ENCODE measurements around the gene CBLB.

Gene CBLB

GRCh38 chr3:105888621-105889579 lies 20.1 kb upstream of the CBLB start (continued):
- TF ChIP-seq ZNF529 (tag by site-specific recombination; IDR thresholded peaks at IDR 0.05; ENCODE audit: insufficient replicate concordance) = no peak

GRCh38 chr3:105885256-105885655 lies 16.4 kb upstream of the CBLB start:
- ChIA-PET CTCF (no interaction called here), POLR2A (no interaction called here)
- Histone ChIP-seq H3K4me3 (ENCODE audit: low read depth, low read length) (no peak overlapping the region), H3K27ac (ENCODE audit: extremely low read depth, low read depth, low read length) (no peak overlapping the region), H3K4me1 (ENCODE audit: control insufficient read depth, insufficient read depth, low read length) (no peaks in the 10 kb centered on the region), H3K9me3 (ENCODE audit: control insufficient read depth, insufficient read depth, low read depth, low read length) (no peaks in the 10 kb centered on the region), H3K36me3 (ENCODE audit: control insufficient read depth in 2 of 2, insufficient read depth in 1 of 2, low read length in 2 of 2) (no peaks in the 10 kb centered on the region)
- TF ChIP-seq TSHZ1 (tag by site-specific recombination; IDR thresholded peaks at IDR 0.05; ENCODE audit: borderline replicate concordance) (no peak), ZNF335 (tag by site-specific recombination; conservative IDR thresholded peaks at IDR 0.05) (no peak)

- TF ChIP-seq BCL11B (tag by site-specific recombination; IDR thresholded peaks at IDR 0.05; ENCODE audit: low read depth) (no peak), PRDM4 (tag by site-specific recombination; IDR thresholded peaks at IDR 0.05) (no peak), ZNF266 (tag by site-specific recombination; IDR thresholded peaks at IDR 0.05; ENCODE audit: low read depth) (no peak), SCRT1 (tag by site-specific recombination; IDR thresholded peaks at IDR 0.05; ENCODE audit: borderline replicate concordance) (no peak), ZNF366 (tag by site-specific recombination; conservative IDR thresholded peaks at IDR 0.05) (no peak), ZNF138 (tag by site-specific recombination; IDR thresholded peaks at IDR 0.05; ENCODE audit: borderline replicate concordance) (no peak), KLF7 (tag by site-specific recombination; IDR thresholded peaks at IDR 0.05; ENCODE audit: borderline replicate concordance) (no peak), ZFP41 (tag by site-specific recombination; IDR thresholded peaks at IDR 0.05; ENCODE audit: borderline replicate concordance) (no peak), ZNF510 (tag by site-specific recombination; IDR thresholded peaks at IDR 0.05; ENCODE audit: insufficient replicate concordance) (no peak), ZNF843 (tag by site-specific recombination; IDR thresholded peaks at IDR 0.05) (no peak), ZNF555 (tag by site-specific recombination; conservative IDR thresholded peaks at IDR 0.05) (no peak), ZFHX2 (tag by site-specific recombination; conservative IDR thresholded peaks at IDR 0.05) (no peak), ZNF10 (tag by site-specific recombination; IDR thresholded peaks at IDR 0.05) (no peak), ZNF394 (tag by site-specific recombination; IDR thresholded peaks at IDR 0.05; ENCODE audit: borderline replicate concordance) (no peak), ZNF585B (tag by site-specific recombination; IDR thresholded peaks at IDR 0.05) (no peak), ZNF600 (tag by site-specific recombination; IDR thresholded peaks at IDR 0.05) (no peak)
- Histone ChIP-seq H3K9me3 (ENCODE audit: control insufficient read depth, insufficient read depth, low read depth, low read length) (no peaks in the 10 kb centered on the region), H3K27ac (ENCODE audit: extremely low read depth, low read depth, low read length) (no peak overlapping the region), H3K36me3 (ENCODE audit: control insufficient read depth in 2 of 2, insufficient read depth in 1 of 2, low read length in 2 of 2) (no peaks in the 10 kb centered on the region), H3K4me3 (ENCODE audit: low read depth, low read length) (no peak overlapping the region), H3K4me1 (ENCODE audit: control insufficient read depth, insufficient read depth, low read length) (no peaks in the 10 kb centered on the region)
- CTCF ChIA-PET = no interaction called here
- POLR2A ChIA-PET = no interaction called here
These were observed 15.1 kb upstream of the CBLB start for GRCh38 chr3:105883798-105884377.

All from HEK293 (cell line).